Right cardiac atrium (tissue), 5 donors: Measurements from ENCODE around the gene ADRA2B. TPM values are rescaled to one million over a fixed set of nuclear protein-coding genes. Genes with fewer than 3 reads are reported as not detected.
"Not testable (repeated sequence)": the region's sequence is repeated elsewhere in the genome, so short reads cannot be mapped to it uniquely, and the experiment has no call there.

Experiments used
- ATAC-seq, 2 donors: fragments of 200-7000 bp; cut with Tn5 transposase; one replicate each; pipeline versions ENCODE4 v1.8.0 to v1.9.1; 2020; ENCODE audit warnings: moderate library complexity in 2 of 2, mild to moderate bottlenecking in 1 of 2
- DNase-seq, 3 donors: peaks; one replicate each; pipeline ENCODE4 v3.0.0-alpha.2; 2020
- H3K27ac ChIP-seq: one replicate; pipeline ENCODE4 v1.5.1; 2013; ENCODE audit warnings: mild to moderate bottlenecking, low read length, control low read depth, moderate library complexity
- H3K27me3 ChIP-seq: one replicate; pipeline ENCODE4 v1.6.1; 2013; ENCODE audit not compliant: control insufficient read depth, insufficient read depth
- H3K4me1 ChIP-seq: one replicate; pipeline ENCODE4 v1.6.1; 2013; ENCODE audit warnings: low read length; ENCODE audit not compliant: control insufficient read depth, insufficient read depth
- H3K4me3 ChIP-seq: one replicate; pipeline ENCODE4 v1.5.1; 2013; ENCODE audit warnings: low read length, control low read depth
- H3K9me3 ChIP-seq: one replicate; pipeline ENCODE4 v1.6.1; 2013; ENCODE audit warnings: low read length; ENCODE audit not compliant: control insufficient read depth
- WGBS: extraction: QIAGEN DNeasy Blood & Tissue Kit; methylation state at CpG from one replicate; pipeline ENCODE4 v1.1.7; 2013; 5-methylcytosine and 5-hydroxymethylcytosine counted together
- intact Hi-C, 4 donors: fragments of 100-400 bp; cut with DNase I; formaldehyde crosslinking; loops; one replicate each; pipeline versions ENCODE4 v1.11.0 to v1.14.0; 2022 to 2023
- polyA plus RNA-seq: library from polyadenylated mRNA; stranded (reverse); fragments of 200-250 nt; gene quantifications from one replicate; pipeline ENCODE4 v1.2.3, GENCODE V29; 2013
- total RNA-seq, 4 donors: library from RNA; stranded (reverse); fragmentation: NEBNext Ultra II Directional; extraction: Animal tissue kit (Norgen Biotek cat#: 25700); gene quantifications; one replicate each; pipeline ENCODE4 v1.2.1, GENCODE V29; 2021
- donor health status: healthy with polysubstance abuse.
- donor health status: DM: no; HTN: yes; CAD: no.
- donor health status: DM: no; HTN: no; CAD: no.
- donor health status: DM: no; HTN: yes; CAD: no; lungs with severe emphysema.
- donor health status: DM: yes; HTN: yes; CAD: no.

Gene ADRA2B
- total and polyA plus RNA-seq, 5 donors = 0.11 to 2.2 (median 0.88) TPM

GRCh38 chr2:96070351-96070750, 46.0 kb downstream of the ADRA2B start:
- H3K27me3 ChIP-seq, H3K4me3 ChIP-seq, H3K27ac ChIP-seq, H3K9me3 ChIP-seq, DNase-seq, H3K4me1 ChIP-seq, ATAC-seq: not testable (repeated sequence)
- 86% methylated on average over 5 of the region's 5 CpGs for WGBS
- intact Hi-C loops = loop anchor here in 1 of 4 donors (5.0 kb wide), 1 partner anchor 47 kb away; the partner anchor contains the start of gene ADRA2B

- intact Hi-C loops = loop anchor here in 1 of 4 donors (5.0 kb wide), 1 partner anchor 47 kb away; the partner anchor contains the start of gene ADRA2B
- not testable (repeated sequence) for ATAC-seq, H3K9me3 ChIP-seq, H3K4me3 ChIP-seq, H3K27me3 ChIP-seq, H3K27ac ChIP-seq, H3K4me1 ChIP-seq, DNase-seq
- 42% methylated on average over 6 of the region's 8 CpGs for WGBS
Observed at GRCh38 chr2:96069878-96070277, 46.5 kb downstream of the ADRA2B start.

- ATAC-seq, H3K27ac ChIP-seq, intact Hi-C loops, H3K9me3 ChIP-seq, H3K4me1 ChIP-seq, H3K4me3 ChIP-seq, H3K27me3 ChIP-seq: not testable (repeated sequence)
- WGBS = 78% methylated on average over 9 of the region's 9 CpGs
- DNase-seq = peak in 1 of 3 donors; percentile 43
Observed at GRCh38 chr2:96067902-96068581, 48.3 kb downstream of the ADRA2B start.

- intact Hi-C loops, H3K27ac ChIP-seq, H3K27me3 ChIP-seq, H3K4me3 ChIP-seq, DNase-seq, H3K4me1 ChIP-seq, H3K9me3 ChIP-seq, ATAC-seq: not testable (repeated sequence)
- WGBS = 80% methylated on average over 2 of the region's 2 CpGs
Observed at GRCh38 chr2:96067098-96067660, 49.2 kb downstream of the ADRA2B start.

- H3K4me1 ChIP-seq, H3K27me3 ChIP-seq, intact Hi-C loops: not testable (repeated sequence)
Observed at GRCh38 chr2:96066511-96066910, 49.9 kb downstream of the ADRA2B start.

GRCh38 chr2:96065954-96066353, 50.4 kb downstream of the ADRA2B start:
- DNase-seq, H3K4me1 ChIP-seq, H3K27ac ChIP-seq, H3K9me3 ChIP-seq, H3K27me3 ChIP-seq, H3K4me3 ChIP-seq, intact Hi-C loops: not testable (repeated sequence)
- ATAC-seq = peak in 1 of 2 donors; percentile 2
- WGBS = 86% methylated on average over 4 of the region's 4 CpGs

More at GRCh38 chr2:96066511-96066910, 49.9 kb downstream of the ADRA2B start:
- H3K4me3 ChIP-seq, ATAC-seq, H3K27ac ChIP-seq, DNase-seq, H3K9me3 ChIP-seq: not testable (repeated sequence)
- WGBS = 97% methylated on average over 4 of the region's 7 CpGs

GRCh38 chr2:96065381-96065930, 50.9 kb downstream of the ADRA2B start:
- Histone ChIP-seq H3K27ac (no peak overlapping the region), H3K4me3 (no peak overlapping the region), H3K27me3 (no peaks in the 10 kb centered on the region), H3K9me3 (no peaks in the 10 kb centered on the region), H3K4me1 (no peaks in the 10 kb centered on the region)
- DNase-seq (peak in 1 of 3 donors; percentile 58), ATAC-seq (no peak)
- intact Hi-C loops = no loop called here
- WGBS = 76% methylated on average over 4 of the region's 4 CpGs

- intact Hi-C loops, ATAC-seq: not testable (repeated sequence)
Observed at GRCh38 chr2:96064760-96065159, 51.6 kb downstream of the ADRA2B start.

GRCh38 chr2:96064047-96064675, 52.2 kb downstream of the ADRA2B start:
- ATAC-seq, intact Hi-C loops: not testable (repeated sequence)

More at GRCh38 chr2:96064760-96065159, 51.6 kb downstream of the ADRA2B start:
- H3K9me3 ChIP-seq, H3K4me1 ChIP-seq, H3K4me3 ChIP-seq, H3K27me3 ChIP-seq, H3K27ac ChIP-seq, DNase-seq: not testable (repeated sequence)

GRCh38 chr2:96063116-96063899, 53.1 kb downstream of the ADRA2B start:
- intact Hi-C loops, H3K27ac ChIP-seq, H3K4me3 ChIP-seq, H3K27me3 ChIP-seq, H3K4me1 ChIP-seq, H3K9me3 ChIP-seq: not testable (repeated sequence)
- 54% methylated on average over 12 of the region's 12 CpGs for WGBS
- ATAC-seq (peak; percentile 44 to 73), DNase-seq (peak in 2 of 3 donors; percentile 68 to 73)

More at GRCh38 chr2:96064047-96064675, 52.2 kb downstream of the ADRA2B start:
- H3K27me3 ChIP-seq, DNase-seq, H3K9me3 ChIP-seq, H3K4me3 ChIP-seq, H3K27ac ChIP-seq, H3K4me1 ChIP-seq: not testable (repeated sequence)
- 96% methylated on average over 1 of the region's 3 CpGs for WGBS
